ENCODE data around the gene IL37.
"Not testable (repeated sequence)": the region's sequence is repeated elsewhere in the genome, so short reads cannot be mapped to it uniquely, and the experiment has no call there.

Gene IL37

GRCh38 chr2:112919086-112919485 lies 8.1 kb downstream of the IL37 start:
- in situ Hi-C loops (cut with MboI; ENCODE audit: low sequenced_read_pairs) = no loop called here

GRCh38 chr2:112920923-112921532 lies 10.1 kb downstream of the IL37 start:
- in situ Hi-C loops (cut with MboI; ENCODE audit: low sequenced_read_pairs) = no loop called here

GRCh38 chr2:112921982-112922381 lies 11.0 kb downstream of the IL37 start:
- in situ Hi-C loops (cut with MboI; ENCODE audit: low sequenced_read_pairs) = no loop called here

GRCh38 chr2:112923237-112923966 lies 12.4 kb downstream of the IL37 start:
- in situ Hi-C loops (cut with MboI; ENCODE audit: low sequenced_read_pairs) = no loop called here

- in situ Hi-C loops (cut with MboI; ENCODE audit: low sequenced_read_pairs) = no loop called here
Observed at GRCh38 chr2:112923967-112924338, 13.0 kb downstream of the IL37 start.

GRCh38 chr2:112924360-112924759 lies 13.4 kb downstream of the IL37 start:
- in situ Hi-C loops (cut with MboI; ENCODE audit: low sequenced_read_pairs) = no loop called here

GRCh38 chr2:112924821-112925220 lies 13.9 kb downstream of the IL37 start:
- in situ Hi-C loops (cut with MboI; ENCODE audit: low sequenced_read_pairs) = no loop called here

GRCh38 chr2:112926707-112927106 lies 15.7 kb downstream of the IL37 start:
- in situ Hi-C loops (cut with MboI; ENCODE audit: low sequenced_read_pairs) = no loop called here

- in situ Hi-C loops (cut with MboI; ENCODE audit: low sequenced_read_pairs) = no loop called here
Observed at GRCh38 chr2:112927745-112928144, 16.8 kb downstream of the IL37 start.

GRCh38 chr2:112933261-112933660 lies 22.3 kb downstream of the IL37 start:
- in situ Hi-C loops (cut with MboI; ENCODE audit: low sequenced_read_pairs) = no loop called here

- in situ Hi-C loops (cut with MboI; ENCODE audit: low sequenced_read_pairs) = not testable (repeated sequence)
Observed at GRCh38 chr2:112934117-112934516, 23.2 kb downstream of the IL37 start.

- in situ Hi-C loops (cut with MboI; ENCODE audit: low sequenced_read_pairs) = no loop called here
Observed at GRCh38 chr2:112936927-112937232, 25.9 kb downstream of the IL37 start.

GRCh38 chr2:112938904-112939303 lies 27.9 kb downstream of the IL37 start:
- in situ Hi-C loops (cut with MboI; ENCODE audit: low sequenced_read_pairs) = no loop called here

- in situ Hi-C loops (cut with MboI; ENCODE audit: low sequenced_read_pairs) = no loop called here
Observed at GRCh38 chr2:112939425-112939824, 28.5 kb downstream of the IL37 start.

GRCh38 chr2:112940859-112941625 lies 30.1 kb downstream of the IL37 start:
- in situ Hi-C loops (cut with MboI; ENCODE audit: low sequenced_read_pairs) = no loop called here

GRCh38 chr2:112941753-112942653 lies 31.0 kb downstream of the IL37 start:
- in situ Hi-C loops (cut with MboI; ENCODE audit: low sequenced_read_pairs) = no loop called here

GRCh38 chr2:112942654-112943002 lies 31.7 kb downstream of the IL37 start:
- in situ Hi-C loops (cut with MboI; ENCODE audit: low sequenced_read_pairs) = no loop called here

GRCh38 chr2:112944971-112945370 lies 34.0 kb downstream of the IL37 start:
- in situ Hi-C loops (cut with MboI; ENCODE audit: low sequenced_read_pairs) = no loop called here

- in situ Hi-C loops (cut with MboI; ENCODE audit: low sequenced_read_pairs) = no loop called here
Observed at GRCh38 chr2:112946086-112946485, 35.1 kb downstream of the IL37 start.

- in situ Hi-C loops (cut with MboI; ENCODE audit: low sequenced_read_pairs) = no loop called here
Observed at GRCh38 chr2:112947374-112947773, 36.4 kb downstream of the IL37 start.

GRCh38 chr2:112949456-112949855 lies 38.5 kb downstream of the IL37 start:
- in situ Hi-C loops (cut with MboI; ENCODE audit: low sequenced_read_pairs) = no loop called here
